Vagina (tissue), 2 donors: ENCODE measurements around the gene MYH9.

ENCODE experiments used
- POLR2A ChIP-seq, 2 donors: fragments of 450-650 bp; IDR thresholded peaks; one replicate each; pipeline ENCODE4 v1.6.1; 2017; ENCODE audit warnings: antibody characterized with exemption in 2 of 2, mild to moderate bottlenecking in 2 of 2, moderate library complexity in 2 of 2
- POLR2AphosphoS5 ChIP-seq, 2 donors: sonication (generic); formaldehyde crosslinking; IDR thresholded peaks; one replicate each; pipeline ENCODE4 v1.9.0; 2017; ENCODE audit warnings: antibody characterized with exemption in 2 of 2, mild to moderate bottlenecking in 2 of 2, low read depth in 1 of 2; ENCODE audit not compliant: insufficient read depth in 1 of 2
- TF ChIP-seq, protein P1 (sequence below), 3 experiments: fragments of 450-650 bp in 2 of 3; fragments of 200-600 bp in 1 of 3; sonication (generic) in 1 of 3; IDR thresholded peaks; one replicate each; pipeline ENCODE4 v1.5.1; 2017 to 2019; ENCODE audit warnings: antibody characterized with exemption in 3 of 3, mild to moderate bottlenecking in 2 of 3, moderate library complexity in 2 of 3

DNA sequence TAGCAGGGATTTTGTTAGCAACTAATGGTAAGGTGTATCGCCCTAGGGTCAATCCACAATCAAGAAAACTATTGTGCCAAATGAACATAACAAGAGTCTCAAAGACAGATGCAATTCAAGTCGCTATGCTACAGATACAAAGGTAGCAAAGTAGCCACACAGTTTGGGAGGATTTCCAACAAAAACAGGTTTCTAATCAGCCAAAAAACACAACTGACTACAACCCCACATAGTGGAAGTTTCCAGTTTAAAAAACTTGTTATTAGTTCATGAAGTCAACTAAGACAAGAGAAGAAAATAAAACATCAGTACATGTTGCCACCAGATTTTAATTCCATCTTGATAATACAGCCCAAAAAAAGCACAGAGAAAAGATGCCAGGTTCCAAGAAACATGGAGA lies 38.0 kb downstream of the MYH9 start:
- TF ChIP-seq, protein P1, sequence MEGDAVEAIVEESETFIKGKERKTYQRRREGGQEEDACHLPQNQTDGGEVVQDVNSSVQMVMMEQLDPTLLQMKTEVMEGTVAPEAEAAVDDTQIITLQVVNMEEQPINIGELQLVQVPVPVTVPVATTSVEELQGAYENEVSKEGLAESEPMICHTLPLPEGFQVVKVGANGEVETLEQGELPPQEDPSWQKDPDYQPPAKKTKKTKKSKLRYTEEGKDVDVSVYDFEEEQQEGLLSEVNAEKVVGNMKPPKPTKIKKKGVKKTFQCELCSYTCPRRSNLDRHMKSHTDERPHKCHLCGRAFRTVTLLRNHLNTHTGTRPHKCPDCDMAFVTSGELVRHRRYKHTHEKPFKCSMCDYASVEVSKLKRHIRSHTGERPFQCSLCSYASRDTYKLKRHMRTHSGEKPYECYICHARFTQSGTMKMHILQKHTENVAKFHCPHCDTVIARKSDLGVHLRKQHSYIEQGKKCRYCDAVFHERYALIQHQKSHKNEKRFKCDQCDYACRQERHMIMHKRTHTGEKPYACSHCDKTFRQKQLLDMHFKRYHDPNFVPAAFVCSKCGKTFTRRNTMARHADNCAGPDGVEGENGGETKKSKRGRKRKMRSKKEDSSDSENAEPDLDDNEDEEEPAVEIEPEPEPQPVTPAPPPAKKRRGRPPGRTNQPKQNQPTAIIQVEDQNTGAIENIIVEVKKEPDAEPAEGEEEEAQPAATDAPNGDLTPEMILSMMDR (IDR thresholded peaks at IDR 0.05), result no peak
- TF ChIP-seq POLR2A (IDR thresholded peaks at IDR 0.05) (no peak), POLR2AphosphoS5 (IDR thresholded peaks at IDR 0.05; ENCODE audit: insufficient read depth in 1 of 2, low read depth in 1 of 2) (no peak)
